Stimulated activated CD4-positive, alpha-beta T cell treated with anti-CD3 and anti-CD28 coated beads, Interleukin-2, amount 100 ng/mL, for 48 hours (primary cell): ENCODE results near the gene TTI1.

Experiments used
- DNase-seq, 2 donors: peaks; one replicate each; pipeline ENCODE4 v3.0.0-alpha.2; 2020

TTI1 gene

GRCh38 chr20:37934634-37935375, 98.5 kb downstream of the TTI1 start:
- no peak for DNase-seq

GRCh38 chr20:37933786-37934633, 99.2 kb downstream of the TTI1 start:
- DNase-seq: no peak
